ENCODE data around the gene COPG2. TPM values are rescaled to one million over a fixed set of nuclear protein-coding genes. Genes with fewer than 3 reads are reported as not detected.
"Not testable (repeated sequence)": the region's sequence is repeated elsewhere in the genome, so short reads cannot be mapped to it uniquely, and the experiment has no call there.

Gene COPG2
- total RNA-seq, 1 experiment from 2014 or later = 21.6 TPM

DNA sequence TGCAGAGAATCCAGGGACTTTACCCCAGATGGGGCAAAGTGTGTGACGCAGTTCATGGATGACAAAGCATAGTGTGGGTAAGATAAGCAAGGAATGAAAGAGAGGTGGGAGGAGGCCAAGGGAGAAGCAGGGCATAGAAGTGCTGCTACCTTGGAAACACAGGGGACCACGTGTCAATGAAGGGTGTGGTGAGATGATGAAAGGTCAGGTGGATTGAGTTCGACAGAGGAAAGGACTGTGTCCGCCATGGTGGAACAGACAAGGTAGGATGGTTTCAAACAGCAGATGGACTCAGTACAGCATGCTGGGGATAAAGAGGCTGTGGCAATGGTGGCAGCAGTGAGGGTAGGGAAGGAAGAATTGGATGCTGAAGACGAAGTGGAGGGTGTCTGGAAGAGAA lies 143.9 kb downstream of the COPG2 start:
- in situ Hi-C loops (cut with HindIII; ENCODE audit: low pct_unique_long_range_greater_than_20kb, low sequenced_read_pairs) = no loop called here
- DNase-seq (ENCODE audit: low read depth) = no peak

DNA sequence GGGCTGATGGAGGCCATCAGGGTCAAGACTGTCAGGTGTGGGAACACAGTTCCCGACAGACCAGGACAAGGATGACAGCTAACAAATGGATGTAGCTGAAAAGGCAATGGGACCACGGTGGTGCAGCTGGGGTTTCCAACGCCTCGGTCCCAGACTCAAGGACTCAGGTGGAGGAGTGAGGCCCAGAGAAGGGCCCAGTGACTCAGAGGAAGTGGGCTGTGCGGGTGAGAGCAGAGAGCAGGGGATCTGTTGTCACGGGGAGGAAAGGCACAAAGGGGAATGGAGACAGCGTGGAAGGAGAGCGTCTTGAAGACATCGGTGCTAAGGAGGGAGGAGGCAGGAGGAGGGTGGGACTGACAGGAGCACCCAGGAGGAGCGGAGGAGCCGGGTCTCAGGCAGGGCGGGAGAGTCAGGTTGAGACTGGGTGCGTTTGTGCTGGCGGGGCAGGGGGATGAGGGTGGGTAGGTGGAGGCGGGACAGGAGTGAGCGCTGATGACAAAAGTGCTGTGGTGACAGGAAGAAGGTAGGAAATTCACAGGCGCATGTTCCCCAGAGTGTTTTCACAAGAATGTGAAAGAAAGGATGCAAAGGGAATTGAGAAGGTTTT lies 144.9 kb downstream of the COPG2 start:
- DNase-seq (ENCODE audit: low read depth); in situ Hi-C loops (cut with HindIII; ENCODE audit: low pct_unique_long_range_greater_than_20kb, low sequenced_read_pairs): not testable (repeated sequence)

DNA sequence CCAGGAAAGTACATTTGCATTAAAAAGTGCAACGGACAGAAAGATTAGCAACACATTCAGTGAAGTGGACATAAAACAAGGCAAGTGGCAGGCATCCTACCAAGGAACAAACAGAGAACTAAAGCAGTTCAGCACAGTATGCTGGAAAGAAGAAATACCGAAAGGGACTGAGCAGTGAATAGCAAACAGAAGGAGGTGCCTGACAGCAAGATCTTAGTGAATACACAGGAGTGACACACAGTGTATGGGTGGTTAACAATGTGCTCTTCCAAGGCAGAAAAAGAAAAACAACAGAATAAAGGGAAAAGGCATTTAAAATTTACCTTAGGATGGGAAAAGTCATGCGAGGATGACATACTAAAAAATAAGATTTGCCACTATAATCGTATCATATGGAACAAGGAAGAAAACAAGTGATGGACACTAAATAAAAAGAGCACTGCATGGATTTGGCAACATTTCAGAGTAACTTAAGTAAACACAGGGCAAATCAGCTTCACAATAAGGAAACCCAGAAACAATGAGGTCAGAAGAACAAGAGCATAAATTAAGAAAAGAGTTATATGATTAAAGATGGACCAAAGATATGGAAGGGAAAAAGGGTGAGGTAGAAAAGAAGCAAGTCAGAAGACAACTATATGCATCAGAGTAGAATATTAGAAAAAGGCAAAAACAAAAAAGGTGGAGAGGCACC lies 147.1 kb downstream of the COPG2 start:
- no peak for DNase-seq (ENCODE audit: low read depth)
- in situ Hi-C loops (cut with HindIII; ENCODE audit: low pct_unique_long_range_greater_than_20kb, low sequenced_read_pairs) = no loop called here

DNA sequence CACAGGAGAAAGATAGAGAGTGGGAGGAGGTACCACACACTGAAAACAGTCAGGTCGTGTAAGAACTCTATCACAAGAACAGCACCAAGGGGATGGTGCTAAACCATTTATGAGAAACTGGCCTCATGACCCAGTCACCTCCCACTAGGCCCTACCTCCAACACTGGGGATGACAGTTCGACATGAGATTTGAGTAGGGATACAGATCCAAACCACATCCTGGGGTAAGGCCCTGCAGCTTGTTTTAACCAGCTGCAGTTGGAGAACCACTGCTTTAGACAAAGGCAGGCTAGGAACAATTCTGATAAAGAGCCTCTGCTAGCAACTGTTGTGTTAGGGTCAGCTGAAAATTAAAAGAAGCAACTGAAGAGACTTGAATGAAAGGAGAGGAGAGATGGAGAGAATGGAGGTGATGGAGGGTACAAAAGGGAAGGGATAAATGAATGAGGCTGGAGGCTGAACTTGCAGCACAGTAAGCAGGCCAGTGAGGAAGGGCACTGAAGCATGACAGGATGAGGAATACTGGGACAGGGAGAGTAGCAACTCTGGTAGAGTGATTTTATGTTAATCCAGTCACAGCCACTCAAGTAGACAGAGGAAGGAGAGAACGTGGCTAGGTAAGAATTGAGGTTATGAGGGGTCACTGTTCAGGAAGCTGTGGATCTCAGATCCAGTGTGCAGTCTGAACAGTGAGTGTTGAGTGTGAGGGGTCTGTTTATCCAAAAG lies 153.1 kb downstream of the COPG2 start:
- in situ Hi-C loops (cut with HindIII; ENCODE audit: low pct_unique_long_range_greater_than_20kb, low sequenced_read_pairs) = no loop called here
- DNase-seq (ENCODE audit: low read depth) = peak; percentile 55

DNA sequence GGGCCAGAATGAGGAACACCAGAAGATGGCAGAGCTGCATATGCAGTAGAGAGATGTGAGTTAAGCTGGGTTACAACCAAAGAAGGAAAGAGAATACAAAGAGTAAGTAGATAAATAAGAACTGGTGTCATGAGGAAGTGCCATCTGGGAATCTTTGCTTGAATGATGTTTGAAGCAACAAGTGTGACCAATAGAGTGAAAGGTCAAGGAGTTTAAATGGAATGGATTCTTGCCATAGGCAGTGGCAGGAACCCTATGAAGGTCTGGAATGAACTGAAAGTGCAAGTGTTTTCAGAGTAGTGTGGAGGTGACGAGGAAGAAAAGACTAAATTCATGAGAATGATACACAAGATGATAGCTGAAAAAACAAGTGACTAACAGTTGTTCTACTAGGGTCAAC lies 155.1 kb downstream of the COPG2 start:
- peak; percentile 79 for DNase-seq (ENCODE audit: low read depth)
- in situ Hi-C loops (cut with HindIII; ENCODE audit: low pct_unique_long_range_greater_than_20kb, low sequenced_read_pairs) = no loop called here

DNA sequence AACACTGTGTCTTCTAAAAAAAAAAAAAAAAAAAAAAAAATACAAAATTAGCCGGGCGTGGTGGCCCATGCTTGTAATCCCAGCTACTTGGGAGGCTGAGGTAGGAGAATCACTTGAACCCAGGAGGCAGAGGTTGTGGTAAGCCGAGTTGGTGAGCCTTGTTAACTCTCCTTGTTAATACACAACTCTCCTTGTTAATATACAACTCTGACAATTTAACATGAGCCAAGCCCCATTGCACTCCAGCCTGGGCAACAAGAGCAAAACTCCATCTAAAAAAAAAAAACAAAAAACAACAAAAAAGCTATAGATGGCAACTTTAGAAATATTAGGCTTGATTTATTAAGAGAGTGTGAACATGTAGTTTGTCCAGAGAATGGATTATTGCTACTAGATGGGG lies 156.5 kb downstream of the COPG2 start:
- peak; percentile 42 for DNase-seq (ENCODE audit: low read depth)
- in situ Hi-C loops (cut with HindIII; ENCODE audit: low pct_unique_long_range_greater_than_20kb, low sequenced_read_pairs) = not testable (repeated sequence)

DNA sequence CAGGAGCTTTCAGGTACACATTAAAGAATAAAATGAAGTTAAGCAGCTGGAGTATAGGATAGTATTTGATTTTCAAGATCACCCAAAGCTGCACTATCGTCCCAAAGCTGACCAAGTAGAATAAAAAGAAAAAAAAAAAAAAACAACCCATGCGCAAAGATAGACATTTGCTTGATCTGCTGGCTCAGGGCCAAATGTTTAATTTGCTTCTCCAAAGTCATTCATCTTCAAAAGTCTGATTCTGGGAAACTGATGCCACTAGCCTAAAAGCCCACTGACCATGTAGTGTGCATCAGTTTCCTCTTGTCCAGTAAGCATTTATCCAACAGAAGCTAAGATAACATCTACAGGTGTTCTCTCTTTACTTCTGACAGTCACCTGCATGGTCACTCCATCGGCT lies 162.2 kb downstream of the COPG2 start:
- DNase-seq (ENCODE audit: low read depth) = no peak
- in situ Hi-C loops (cut with HindIII; ENCODE audit: low pct_unique_long_range_greater_than_20kb, low sequenced_read_pairs) = no loop called here

DNA sequence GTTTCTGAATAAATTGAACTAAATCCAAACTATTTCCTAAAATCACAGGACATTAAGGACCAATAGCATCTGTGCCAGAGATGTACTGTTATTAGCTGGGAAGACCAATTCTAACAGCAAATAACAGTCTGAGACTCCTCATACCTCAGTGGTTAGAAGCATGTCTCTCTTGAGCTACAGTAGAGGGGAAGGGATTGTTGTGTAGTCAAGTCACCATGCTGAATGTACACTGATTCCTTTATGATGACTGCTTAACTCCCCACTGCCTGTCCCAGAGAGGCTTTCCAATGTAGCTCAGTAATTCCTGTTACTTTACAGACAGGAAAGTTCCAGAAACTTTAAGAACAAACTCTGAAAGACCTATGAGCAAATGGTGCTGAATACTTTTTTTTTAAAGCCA lies 162.8 kb downstream of the COPG2 start:
- in situ Hi-C loops (cut with HindIII; ENCODE audit: low pct_unique_long_range_greater_than_20kb, low sequenced_read_pairs) = no loop called here
- no peak for DNase-seq (ENCODE audit: low read depth)

DNA sequence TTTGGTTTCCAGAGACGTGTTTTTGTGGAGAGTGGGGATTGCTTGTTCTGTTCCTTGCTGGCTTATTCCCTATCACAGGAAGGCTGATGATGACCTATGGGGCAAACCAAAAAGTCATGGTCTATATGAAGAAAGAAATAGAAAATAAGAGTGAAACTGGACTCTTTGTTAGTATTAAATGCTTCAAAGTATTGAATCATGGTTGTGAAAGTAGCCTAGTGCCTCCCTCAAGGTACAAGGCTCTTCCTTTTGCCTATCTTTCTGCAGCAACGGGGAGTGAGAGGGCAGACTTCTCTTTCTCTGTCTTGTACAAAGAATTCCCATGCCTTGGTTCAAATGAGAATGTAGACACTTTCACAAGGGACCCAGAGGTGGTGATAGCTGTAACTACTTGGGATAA lies 167.6 kb downstream of the COPG2 start:
- in situ Hi-C loops (cut with HindIII; ENCODE audit: low pct_unique_long_range_greater_than_20kb, low sequenced_read_pairs) = no loop called here
- no peak for DNase-seq (ENCODE audit: low read depth)

DNA sequence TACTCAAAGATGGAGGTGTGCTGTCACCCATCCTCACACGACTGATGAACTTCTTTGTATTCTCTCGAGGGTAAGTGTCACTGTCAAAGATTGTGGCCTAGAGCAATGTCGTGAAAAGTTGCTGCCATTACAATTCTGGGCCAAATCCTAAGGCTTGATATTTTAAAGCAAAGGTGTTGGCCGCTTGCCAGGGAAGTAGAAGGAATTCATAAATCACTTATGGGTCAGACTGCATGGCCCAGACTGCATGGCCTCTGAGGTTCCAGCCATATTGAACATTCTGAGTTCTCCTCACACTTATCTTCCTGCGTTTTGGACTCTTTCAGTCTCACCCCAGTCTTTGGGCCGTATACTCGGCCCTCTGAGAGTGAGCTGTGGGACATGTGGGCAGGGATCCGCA lies 168.1 kb downstream of the COPG2 start:
- DNase-seq (ENCODE audit: low read depth) = no peak
- in situ Hi-C loops (cut with HindIII; ENCODE audit: low pct_unique_long_range_greater_than_20kb, low sequenced_read_pairs) = no loop called here

DNA sequence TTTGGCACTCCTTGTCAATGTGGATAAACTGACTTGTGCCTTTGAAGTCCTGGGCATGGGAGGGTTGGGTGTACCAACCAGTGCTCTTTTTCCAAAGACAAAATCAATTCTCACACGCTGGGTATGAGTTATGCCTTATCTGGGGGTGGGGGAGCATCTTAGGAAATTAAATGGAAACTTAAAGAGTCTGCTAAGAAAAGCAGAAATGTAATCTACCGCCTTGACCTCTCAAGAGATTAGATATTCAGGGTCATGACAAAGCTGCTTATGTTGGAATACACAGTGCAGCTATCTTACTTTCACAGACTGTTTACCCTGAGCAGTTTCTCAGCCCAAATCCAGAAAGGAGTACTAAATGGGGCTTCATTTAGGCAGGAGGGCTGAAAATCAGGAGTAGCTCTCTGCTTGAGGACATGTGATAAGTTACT lies 174.1 kb downstream of the COPG2 start:
- in situ Hi-C loops (cut with HindIII; ENCODE audit: low pct_unique_long_range_greater_than_20kb, low sequenced_read_pairs) = no loop called here
- DNase-seq (ENCODE audit: low read depth) = no peak

DNA sequence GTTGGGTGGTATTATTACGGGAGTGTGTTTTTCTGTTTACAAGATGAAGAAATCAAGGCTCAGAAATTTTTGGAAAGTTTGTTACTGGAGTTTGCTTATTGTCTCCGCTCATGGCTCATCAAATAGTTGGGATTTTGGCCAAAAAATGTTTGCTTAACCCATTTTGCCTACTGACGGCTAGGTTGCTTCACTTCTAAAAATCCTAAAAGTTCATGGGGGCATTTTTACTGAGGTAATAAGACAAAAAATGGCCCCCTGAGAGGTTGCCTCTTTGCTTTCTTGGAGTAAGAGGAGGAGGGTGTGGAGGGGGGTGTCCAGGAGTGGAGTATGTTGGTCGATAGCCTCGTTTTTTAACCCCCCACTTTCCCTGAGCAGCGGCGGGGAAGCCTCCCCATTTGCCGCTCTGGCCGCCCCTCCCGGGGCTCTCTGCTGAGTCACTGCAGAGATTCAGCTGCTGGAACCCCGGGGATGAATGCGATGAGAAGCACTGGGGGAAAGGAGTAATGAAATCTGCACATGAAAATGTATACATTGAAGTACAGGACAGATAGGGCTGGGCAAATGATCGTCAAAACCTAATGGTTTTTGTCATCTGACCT lies 175.2 kb downstream of the COPG2 start:
- DNase-seq (ENCODE audit: low read depth) = no peak
- in situ Hi-C loops (cut with HindIII; ENCODE audit: low pct_unique_long_range_greater_than_20kb, low sequenced_read_pairs) = no loop called here

DNA sequence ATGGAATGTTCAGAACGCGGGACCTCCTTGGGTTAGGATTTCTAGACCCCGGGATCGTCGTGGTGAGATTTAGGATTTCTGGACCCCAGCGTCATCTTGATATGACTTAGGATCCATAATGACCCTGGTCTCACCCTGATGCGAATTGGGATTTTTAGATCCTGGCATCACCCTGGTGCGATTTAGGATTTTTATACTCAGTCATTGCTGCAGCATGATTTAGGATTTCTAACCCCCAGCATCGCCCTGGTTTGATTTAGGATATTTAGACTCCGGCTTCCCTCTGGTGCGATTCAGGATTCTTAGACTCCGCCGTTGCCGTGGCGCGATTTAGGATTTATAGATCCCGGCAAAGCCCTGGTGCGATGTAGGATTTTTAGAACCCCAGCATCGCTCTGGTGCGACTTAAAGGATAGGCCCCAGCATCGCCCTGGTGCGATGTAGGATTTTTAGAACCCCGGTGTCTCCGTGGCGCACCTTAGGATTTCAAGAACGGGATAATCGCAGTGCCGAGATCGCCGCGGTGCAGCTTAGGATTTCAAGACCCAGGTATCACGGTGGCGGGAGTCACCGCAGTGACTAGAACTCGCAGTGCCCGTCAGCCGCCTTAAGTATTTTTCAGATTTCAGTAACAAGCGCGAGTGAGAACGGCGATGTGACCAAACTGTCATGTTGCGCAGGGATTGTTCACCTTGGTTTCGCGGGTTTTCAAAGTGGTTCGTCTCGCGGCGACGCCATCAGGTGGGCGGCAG lies 175.8 kb downstream of the COPG2 start:
- in situ Hi-C loops (cut with HindIII; ENCODE audit: low pct_unique_long_range_greater_than_20kb, low sequenced_read_pairs) = no loop called here
- DNase-seq (ENCODE audit: low read depth) = no peak

DNA sequence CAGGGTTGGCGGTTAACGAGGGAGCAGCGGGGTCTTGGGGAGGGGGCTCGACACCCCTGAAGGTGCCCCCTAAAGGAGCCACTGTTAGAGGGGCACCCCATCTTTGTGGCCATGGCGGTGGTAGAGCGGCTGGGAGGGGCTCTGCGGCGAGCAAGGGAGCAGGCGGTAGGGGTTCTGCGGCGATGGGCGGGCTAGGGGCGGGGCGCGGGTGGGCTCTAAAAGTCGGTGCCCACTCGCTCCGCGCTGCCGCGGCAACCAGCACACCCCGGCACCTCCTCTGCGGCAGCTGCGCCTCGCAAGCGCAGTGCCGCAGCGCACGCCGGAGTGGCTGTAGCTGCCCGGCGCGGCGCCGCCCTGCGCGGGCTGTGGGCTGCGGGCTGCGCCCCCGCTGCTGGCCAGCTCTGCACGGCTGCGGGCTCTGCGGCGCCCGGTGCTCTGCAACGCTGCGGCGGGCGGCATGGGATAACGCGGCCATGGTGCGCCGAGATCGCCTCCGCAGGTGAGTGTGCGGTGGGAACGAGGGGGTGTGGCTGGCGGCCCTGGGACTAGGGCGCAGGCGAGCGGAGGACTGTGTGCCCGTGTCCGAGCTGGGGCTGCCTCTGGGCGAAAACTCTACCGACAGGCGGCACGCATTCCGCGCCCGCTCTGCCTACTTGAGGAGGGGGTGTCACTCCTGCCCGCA lies 176.6 kb downstream of the COPG2 start, which contains the start of gene MEST:
Gene MEST (plus strand): TSS at position 245 of the 682 bp plus-strand sequence. CDS start 229 bp downstream, at position 474.
- in situ Hi-C loops (cut with HindIII; ENCODE audit: low pct_unique_long_range_greater_than_20kb, low sequenced_read_pairs) = no loop called here
- DNase-seq (ENCODE audit: low read depth) = no peak

DNA sequence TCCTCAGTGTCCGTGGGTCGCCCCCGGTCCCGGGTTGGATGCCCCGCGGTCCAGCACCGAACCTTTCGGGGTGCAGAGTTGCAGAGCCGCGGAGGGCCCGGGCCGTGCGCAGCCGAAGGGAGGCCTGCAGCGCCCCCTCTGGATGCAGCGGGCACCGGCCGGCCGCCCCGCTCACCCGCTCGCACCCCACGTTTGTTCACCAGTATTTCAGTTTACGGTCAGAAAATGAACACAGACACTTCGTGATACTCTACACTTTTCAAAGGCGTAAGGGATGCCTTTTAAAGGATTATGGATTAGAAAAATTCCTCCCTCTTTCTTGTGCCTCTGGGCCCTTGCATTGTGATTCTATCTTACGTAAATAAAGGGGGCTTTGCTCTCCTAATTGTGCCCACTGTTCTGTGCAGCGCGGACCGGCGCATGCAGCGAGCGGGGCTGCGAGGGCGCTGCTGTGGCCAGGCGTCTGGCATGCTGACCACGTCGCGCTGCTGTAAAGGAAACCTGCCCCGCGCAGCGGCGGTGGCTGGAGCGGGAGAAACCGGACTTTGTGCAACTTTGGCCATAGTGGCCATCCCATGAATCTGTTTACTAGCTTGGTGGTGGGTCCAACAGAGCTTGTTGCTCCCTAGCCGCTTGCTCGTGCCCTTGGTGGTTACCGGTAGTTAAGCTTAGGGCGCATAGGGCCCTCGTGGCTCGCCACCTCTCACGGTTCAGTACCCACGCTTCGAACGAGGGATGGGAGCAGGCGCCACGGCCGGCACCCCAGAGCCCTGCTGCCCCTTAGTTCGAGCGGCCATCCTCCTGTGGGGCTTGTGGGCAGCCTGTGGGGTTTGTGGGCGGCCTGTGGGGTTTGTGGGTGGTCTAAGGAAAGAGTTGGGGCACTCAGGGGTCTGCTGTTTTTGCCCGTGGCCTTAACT lies 177.4 kb downstream of the COPG2 start:
- in situ Hi-C loops (cut with HindIII; ENCODE audit: low pct_unique_long_range_greater_than_20kb, low sequenced_read_pairs) = no loop called here
- DNase-seq (ENCODE audit: low read depth) = no peak

DNA sequence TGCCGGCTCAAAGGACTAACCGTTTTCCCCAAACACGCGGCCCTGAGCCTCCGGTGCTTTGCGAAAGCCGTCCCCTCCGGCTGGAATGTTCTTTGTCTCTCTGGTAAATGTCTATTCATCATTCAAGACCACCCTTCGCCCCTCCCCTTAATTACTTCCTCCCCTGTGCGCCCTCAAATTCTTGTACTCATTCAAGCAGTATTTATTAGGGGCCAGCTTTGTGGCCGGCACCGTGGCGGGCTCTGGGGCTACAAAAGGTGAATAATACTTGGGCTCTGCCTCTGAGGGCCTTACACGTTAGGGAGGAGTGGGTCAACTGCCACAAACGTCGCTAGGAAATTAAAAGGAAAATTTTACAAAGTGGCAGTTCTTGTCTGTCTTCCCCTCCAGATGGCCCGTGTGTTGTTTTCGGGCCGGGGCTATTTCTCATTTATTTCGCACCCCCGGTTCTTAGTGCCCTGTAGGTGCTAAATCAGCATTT lies 178.2 kb downstream of the COPG2 start:
- no peak for DNase-seq (ENCODE audit: low read depth)
- in situ Hi-C loops (cut with HindIII; ENCODE audit: low pct_unique_long_range_greater_than_20kb, low sequenced_read_pairs) = no loop called here
